ENCODE data around the gene ZNF488. TPM values are rescaled to one million over a fixed set of nuclear protein-coding genes. Genes with fewer than 3 reads are reported as not detected.
A peak's percentile ranks its signal among the peaks of the same experiment; 100 is the strongest.

ZNF488 gene
- total and polyA plus RNA-seq, 8 donors, result 0.09 to 0.16 TPM; not detected in 6

GRCh38 chr10:47349516-47349915, 34.6 kb downstream of the ZNF488 start:
- Histone ChIP-seq H3K9me3 (no peaks in the 10 kb centered on the region), H3K4me3 (no peak overlapping the region), H3K27ac (no peak overlapping the region), H3K27me3 (no peaks in the 10 kb centered on the region), H3K4me1 (no peaks in the 10 kb centered on the region), H3K36me3 (no peaks in the 10 kb centered on the region)
- intact Hi-C loops (cut with DNase I), result no loop called here
- TF ChIP-seq, protein P1, sequence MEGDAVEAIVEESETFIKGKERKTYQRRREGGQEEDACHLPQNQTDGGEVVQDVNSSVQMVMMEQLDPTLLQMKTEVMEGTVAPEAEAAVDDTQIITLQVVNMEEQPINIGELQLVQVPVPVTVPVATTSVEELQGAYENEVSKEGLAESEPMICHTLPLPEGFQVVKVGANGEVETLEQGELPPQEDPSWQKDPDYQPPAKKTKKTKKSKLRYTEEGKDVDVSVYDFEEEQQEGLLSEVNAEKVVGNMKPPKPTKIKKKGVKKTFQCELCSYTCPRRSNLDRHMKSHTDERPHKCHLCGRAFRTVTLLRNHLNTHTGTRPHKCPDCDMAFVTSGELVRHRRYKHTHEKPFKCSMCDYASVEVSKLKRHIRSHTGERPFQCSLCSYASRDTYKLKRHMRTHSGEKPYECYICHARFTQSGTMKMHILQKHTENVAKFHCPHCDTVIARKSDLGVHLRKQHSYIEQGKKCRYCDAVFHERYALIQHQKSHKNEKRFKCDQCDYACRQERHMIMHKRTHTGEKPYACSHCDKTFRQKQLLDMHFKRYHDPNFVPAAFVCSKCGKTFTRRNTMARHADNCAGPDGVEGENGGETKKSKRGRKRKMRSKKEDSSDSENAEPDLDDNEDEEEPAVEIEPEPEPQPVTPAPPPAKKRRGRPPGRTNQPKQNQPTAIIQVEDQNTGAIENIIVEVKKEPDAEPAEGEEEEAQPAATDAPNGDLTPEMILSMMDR (IDR thresholded peaks at IDR 0.05), result no peak
- DNase-seq (peak in 1 of 6 donors; percentile 27), FAIRE-seq (no peak), ATAC-seq (no peak)
- 88 to 92% methylated on average over 22 of the region's 22 CpGs for WGBS, 2 donors

GRCh38 chr10:47348661-47349470, 35.2 kb downstream of the ZNF488 start:
- ATAC-seq, result no peak
- TF ChIP-seq, protein P1 (IDR thresholded peaks at IDR 0.05), result no peak
- peak in 1 of 6 donors; percentile 41 for DNase-seq
- H3K9me3 ChIP-seq, result no peaks in the 10 kb centered on the region
- intact Hi-C loops (cut with DNase I), result no loop called here
- H3K27me3 ChIP-seq, result no peaks in the 10 kb centered on the region
- H3K4me1 ChIP-seq, result no peaks in the 10 kb centered on the region
- no peak for FAIRE-seq
- no peak overlapping the region for H3K4me3 ChIP-seq
- WGBS, 2 donors, result 83 to 86% methylated on average over 36 of the region's 36 CpGs
- H3K27ac ChIP-seq, result no peak overlapping the region
- no peaks in the 10 kb centered on the region for H3K36me3 ChIP-seq

DNA sequence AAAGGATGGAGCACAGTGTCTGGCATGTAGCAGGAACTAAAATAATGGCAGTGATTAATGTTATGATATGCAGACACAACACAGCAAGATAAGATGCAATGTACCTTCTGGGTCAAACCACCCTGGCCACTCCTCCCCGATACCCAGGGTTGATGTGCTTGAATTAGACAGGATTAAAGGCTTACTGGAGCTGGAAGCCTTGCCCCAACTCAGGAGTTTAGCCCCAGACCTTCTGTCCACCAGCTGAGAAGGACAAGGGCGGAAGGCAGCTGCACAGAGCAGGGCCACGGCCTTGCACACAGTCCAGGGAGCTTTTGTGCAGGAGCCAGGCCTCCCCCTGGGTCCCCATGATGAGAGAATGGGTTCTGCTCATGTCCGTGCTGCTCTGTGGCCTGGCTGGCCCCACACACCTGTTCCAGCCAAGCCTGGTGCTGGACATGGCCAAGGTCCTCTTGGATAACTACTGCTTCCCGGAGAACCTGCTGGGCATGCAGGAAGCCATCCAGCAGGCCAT, 35.9 kb downstream of the ZNF488 start, which contains the start of gene RBP3:
RBP3 (plus strand) TSS at position 226 of the 514 bp plus-strand sequence; CDS start at position 348, 122 bp downstream.
- DNase-seq, result peak in 1 of 6 donors; percentile 42
- Histone ChIP-seq H3K4me1 (no peaks in the 10 kb centered on the region), H3K27ac (no peak within 1 kb of the TSS), H3K36me3 (no peaks in the 10 kb centered on the region), H3K4me3 (no peak within 1 kb of the TSS), H3K9me3 (no peaks in the 10 kb centered on the region), H3K27me3 (no peaks in the 10 kb centered on the region)
- intact Hi-C loops (cut with DNase I), result no loop called here
- TF ChIP-seq, protein P1 (IDR thresholded peaks at IDR 0.05), result no peak
- no peak for FAIRE-seq
- WGBS, 2 donors, result 74 to 84% methylated on average over 5 of the region's 5 CpGs
- no peak for ATAC-seq

DNA sequence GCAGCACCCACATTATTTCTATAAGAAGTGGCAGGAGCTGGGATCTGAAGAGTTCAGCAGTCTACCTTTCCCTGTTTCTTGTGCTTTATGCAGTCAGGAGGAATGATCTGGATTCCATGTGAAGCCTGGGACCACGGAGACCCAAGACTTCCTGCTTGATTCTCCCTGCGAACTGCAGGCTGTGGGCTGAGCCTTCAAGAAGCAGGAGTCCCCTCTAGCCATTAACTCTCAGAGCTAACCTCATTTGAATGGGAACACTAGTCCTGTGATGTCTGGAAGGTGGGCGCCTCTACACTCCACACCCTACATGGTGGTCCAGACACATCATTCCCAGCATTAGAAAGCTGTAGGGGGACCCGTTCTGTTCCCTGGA, 36.8 kb downstream of the ZNF488 start:
- Histone ChIP-seq H3K4me1 (no peaks in the 10 kb centered on the region), H3K4me3 (no peak overlapping the region), H3K9me3 (no peaks in the 10 kb centered on the region), H3K36me3 (no peaks in the 10 kb centered on the region), H3K27ac (no peak overlapping the region), H3K27me3 (no peaks in the 10 kb centered on the region)
- ATAC-seq, result no peak
- 75 to 83% methylated on average over 4 of the region's 4 CpGs for WGBS, 2 donors
- intact Hi-C loops (cut with DNase I), result no loop called here
- TF ChIP-seq, protein P1 (IDR thresholded peaks at IDR 0.05), result no peak
- DNase-seq, result no peak
- no peak for FAIRE-seq
